Measurements from ENCODE around the gene NGLY1. TPM values are rescaled to one million over a fixed set of nuclear protein-coding genes. Genes with fewer than 3 reads are reported as not detected.

The NGLY1 gene
- total RNA-seq, 2 experiments from 2014 or later: 88.1 to 142 TPM

DNA sequence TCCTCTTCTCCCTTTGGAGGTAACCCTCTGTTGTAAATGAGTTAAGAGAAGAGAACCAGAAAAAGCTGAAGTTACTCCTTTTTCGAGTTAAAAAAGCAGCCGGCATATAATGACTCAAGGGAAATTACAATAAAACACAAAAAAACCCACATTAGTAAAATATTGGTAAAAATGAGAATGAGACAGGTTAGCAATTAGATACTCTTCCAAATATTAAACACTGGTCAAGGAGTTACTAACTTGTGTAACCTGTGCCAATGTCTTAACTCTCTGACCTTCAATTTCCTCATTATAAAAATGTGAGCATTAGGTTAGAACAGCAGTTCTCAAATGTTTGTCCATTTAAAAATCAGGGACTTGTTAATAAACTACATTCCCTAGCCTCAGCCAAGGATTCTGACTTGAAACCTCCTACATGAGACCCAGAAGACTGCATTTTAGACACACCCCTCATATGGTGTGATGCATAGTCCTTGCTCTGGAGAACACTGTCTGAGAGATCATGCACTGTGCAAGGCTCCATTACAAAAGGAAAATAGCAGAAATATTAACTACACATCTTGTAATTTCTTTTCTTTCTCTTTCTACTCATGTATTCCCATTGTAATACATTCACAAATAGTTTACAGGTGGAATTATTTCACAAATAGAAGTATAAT is 75.8 kb downstream of the NGLY1 start:
- H3K9me3 ChIP-seq (ENCODE audit: low read length): no peaks in the 10 kb centered on the region
- DNase-seq (ENCODE audit: low spot score): no peak
- no peaks in the 10 kb centered on the region for H3K9me2 ChIP-seq (ENCODE audit: insufficient read depth, low read length)
- no peaks in the 10 kb centered on the region for H3K36me3 ChIP-seq (ENCODE audit: insufficient read depth, low read length)
- ChIA-PET POLR2A (interaction anchor here (0.6 to 1.7 kb wide), 4 partner anchors 10 to 141 kb away, joined by 3 to 5 read pairs (median 4); no protein-coding TSS in a partner anchor), CTCF (ENCODE audit: unreplicated experiment) (no interaction called here)
- no peak overlapping the region for H3K4me2 ChIP-seq (ENCODE audit: low read length)
- no peaks in the 10 kb centered on the region for H3K4me1 ChIP-seq (ENCODE audit: insufficient read depth, low read length, poor library complexity, severe bottlenecking)
- no peak for TF ChIP-seq EZH2phosphoT487 (IDR thresholded peaks at IDR 0.05; ENCODE audit: borderline replicate concordance, low read depth, low read length)
- TF ChIP-seq, protein P1, sequence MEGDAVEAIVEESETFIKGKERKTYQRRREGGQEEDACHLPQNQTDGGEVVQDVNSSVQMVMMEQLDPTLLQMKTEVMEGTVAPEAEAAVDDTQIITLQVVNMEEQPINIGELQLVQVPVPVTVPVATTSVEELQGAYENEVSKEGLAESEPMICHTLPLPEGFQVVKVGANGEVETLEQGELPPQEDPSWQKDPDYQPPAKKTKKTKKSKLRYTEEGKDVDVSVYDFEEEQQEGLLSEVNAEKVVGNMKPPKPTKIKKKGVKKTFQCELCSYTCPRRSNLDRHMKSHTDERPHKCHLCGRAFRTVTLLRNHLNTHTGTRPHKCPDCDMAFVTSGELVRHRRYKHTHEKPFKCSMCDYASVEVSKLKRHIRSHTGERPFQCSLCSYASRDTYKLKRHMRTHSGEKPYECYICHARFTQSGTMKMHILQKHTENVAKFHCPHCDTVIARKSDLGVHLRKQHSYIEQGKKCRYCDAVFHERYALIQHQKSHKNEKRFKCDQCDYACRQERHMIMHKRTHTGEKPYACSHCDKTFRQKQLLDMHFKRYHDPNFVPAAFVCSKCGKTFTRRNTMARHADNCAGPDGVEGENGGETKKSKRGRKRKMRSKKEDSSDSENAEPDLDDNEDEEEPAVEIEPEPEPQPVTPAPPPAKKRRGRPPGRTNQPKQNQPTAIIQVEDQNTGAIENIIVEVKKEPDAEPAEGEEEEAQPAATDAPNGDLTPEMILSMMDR (conservative IDR thresholded peaks at IDR 0.05; ENCODE audit: low read length): no peak
- no peak overlapping the region for H3K27ac ChIP-seq (ENCODE audit: low read depth, low read length, poor library complexity, severe bottlenecking)
- no peak overlapping the region for H3K4me3 ChIP-seq (ENCODE audit: low read depth, low read length, poor library complexity, severe bottlenecking)
- no peaks in the 10 kb centered on the region for H3K79me2 ChIP-seq (ENCODE audit: insufficient read depth, low read depth, low read length)
- no peak overlapping the region for H2AFZ ChIP-seq (ENCODE audit: low read length)
- intact Hi-C loops (cut with micrococcal nuclease; ENCODE audit: unreplicated experiment): no loop called here
- no TSS peak for BruUV-seq (replicated peaks)
- H4K20me1 ChIP-seq (ENCODE audit: insufficient read depth, low read length): no peaks in the 10 kb centered on the region

DNA sequence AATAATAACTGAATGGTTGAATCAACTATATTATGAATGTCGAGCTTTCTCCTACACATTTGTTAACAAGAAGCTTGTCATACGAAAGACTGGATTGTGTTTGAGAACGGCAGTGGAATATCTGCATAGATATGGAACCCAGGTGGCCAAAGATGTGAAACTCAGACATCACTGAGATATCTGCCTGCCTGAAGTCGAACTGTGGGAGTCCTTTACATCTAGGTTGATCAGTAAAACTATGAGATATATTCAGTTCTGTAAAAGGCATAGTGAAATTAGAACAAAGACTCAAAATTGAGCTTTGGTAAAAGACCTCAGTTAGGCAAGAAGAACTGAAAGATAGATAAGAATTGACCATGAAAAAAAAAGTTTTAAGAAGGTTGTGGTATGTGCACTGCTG is 77.0 kb downstream of the NGLY1 start:
- TF ChIP-seq, protein P1 (conservative IDR thresholded peaks at IDR 0.05; ENCODE audit: low read length): no peak
- no peak for TF ChIP-seq EZH2phosphoT487 (IDR thresholded peaks at IDR 0.05; ENCODE audit: borderline replicate concordance, low read depth, low read length)
- no peak overlapping the region for H3K4me2 ChIP-seq (ENCODE audit: low read length)
- no peaks in the 10 kb centered on the region for H3K36me3 ChIP-seq (ENCODE audit: insufficient read depth, low read length)
- no peaks in the 10 kb centered on the region for H4K20me1 ChIP-seq (ENCODE audit: insufficient read depth, low read length)
- no TSS peak for BruUV-seq (replicated peaks)
- no peaks in the 10 kb centered on the region for H3K9me3 ChIP-seq (ENCODE audit: low read length)
- H3K27ac ChIP-seq (ENCODE audit: low read depth, low read length, poor library complexity, severe bottlenecking): no peak overlapping the region
- no peak overlapping the region for H2AFZ ChIP-seq (ENCODE audit: low read length)
- CTCF ChIA-PET (ENCODE audit: unreplicated experiment): no interaction called here
- DNase-seq (ENCODE audit: low spot score): no peak
- no peak overlapping the region for H3K4me3 ChIP-seq (ENCODE audit: low read depth, low read length, poor library complexity, severe bottlenecking)
- intact Hi-C loops (cut with micrococcal nuclease; ENCODE audit: unreplicated experiment): no loop called here
- no peaks in the 10 kb centered on the region for H3K4me1 ChIP-seq (ENCODE audit: insufficient read depth, low read length, poor library complexity, severe bottlenecking)
- POLR2A ChIA-PET: interaction anchor here (0.6 to 1.4 kb wide), 2 partner anchors 9 to 35 kb away, joined by 3 to 5 read pairs; no protein-coding TSS in a partner anchor
- no peaks in the 10 kb centered on the region for H3K79me2 ChIP-seq (ENCODE audit: insufficient read depth, low read depth, low read length)
- H3K9me2 ChIP-seq (ENCODE audit: insufficient read depth, low read length): no peaks in the 10 kb centered on the region

DNA sequence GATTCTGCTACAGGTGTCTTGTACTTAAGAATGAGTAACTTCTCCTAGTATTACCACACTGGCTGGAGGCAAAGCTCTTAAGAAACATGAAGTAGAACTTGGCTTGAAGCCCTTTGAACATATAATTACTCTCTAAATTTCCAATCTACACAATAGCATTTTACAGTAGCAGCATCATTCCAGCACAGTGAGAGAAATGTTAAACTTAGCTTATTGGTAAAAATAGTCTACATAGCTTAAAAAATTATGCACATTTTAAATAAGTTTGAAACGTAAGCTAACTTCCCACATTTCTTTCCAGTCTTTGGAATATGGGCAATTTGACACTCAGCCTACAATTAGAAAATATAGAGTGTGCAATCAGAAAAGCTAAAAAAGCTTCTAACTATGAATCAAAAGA is 85.7 kb downstream of the NGLY1 start:
- no peak overlapping the region for H3K27ac ChIP-seq (ENCODE audit: low read depth, low read length, poor library complexity, severe bottlenecking)
- H2AFZ ChIP-seq (ENCODE audit: low read length): no peak overlapping the region
- TF ChIP-seq, protein P1 (conservative IDR thresholded peaks at IDR 0.05; ENCODE audit: low read length): no peak
- no peak for TF ChIP-seq EZH2phosphoT487 (IDR thresholded peaks at IDR 0.05; ENCODE audit: borderline replicate concordance, low read depth, low read length)
- H3K79me2 ChIP-seq (ENCODE audit: insufficient read depth, low read depth, low read length): no peaks in the 10 kb centered on the region
- no peaks in the 10 kb centered on the region for H3K9me3 ChIP-seq (ENCODE audit: low read length)
- CTCF ChIA-PET (ENCODE audit: unreplicated experiment): no interaction called here
- no peak for DNase-seq (ENCODE audit: low spot score)
- no peaks in the 10 kb centered on the region for H3K4me1 ChIP-seq (ENCODE audit: insufficient read depth, low read length, poor library complexity, severe bottlenecking)
- H3K4me2 ChIP-seq (ENCODE audit: low read length): no peak overlapping the region
- intact Hi-C loops (cut with micrococcal nuclease; ENCODE audit: unreplicated experiment): no loop called here
- BruUV-seq (replicated peaks): no TSS peak
- H4K20me1 ChIP-seq (ENCODE audit: insufficient read depth, low read length): no peaks in the 10 kb centered on the region
- no peak overlapping the region for H3K4me3 ChIP-seq (ENCODE audit: low read depth, low read length, poor library complexity, severe bottlenecking)
- H3K9me2 ChIP-seq (ENCODE audit: insufficient read depth, low read length): no peaks in the 10 kb centered on the region
- POLR2A ChIA-PET: interaction anchor here (0.7 to 1.8 kb wide), 6 partner anchors 9 to 137 kb away, joined by 3 to 5 read pairs (median 3); no protein-coding TSS in a partner anchor
- no peaks in the 10 kb centered on the region for H3K36me3 ChIP-seq (ENCODE audit: insufficient read depth, low read length)
